GM18526 (cell line): Measurements from ENCODE around the gene ACAA1.

Experiments
- POLR2A ChIP-seq: IDR thresholded peaks from 3 replicates; pipeline ENCODE4 v1.6.1; 2011; ENCODE audit not compliant: insufficient read length; ENCODE audit errors: extremely low read depth

The ACAA1 gene, protein sequence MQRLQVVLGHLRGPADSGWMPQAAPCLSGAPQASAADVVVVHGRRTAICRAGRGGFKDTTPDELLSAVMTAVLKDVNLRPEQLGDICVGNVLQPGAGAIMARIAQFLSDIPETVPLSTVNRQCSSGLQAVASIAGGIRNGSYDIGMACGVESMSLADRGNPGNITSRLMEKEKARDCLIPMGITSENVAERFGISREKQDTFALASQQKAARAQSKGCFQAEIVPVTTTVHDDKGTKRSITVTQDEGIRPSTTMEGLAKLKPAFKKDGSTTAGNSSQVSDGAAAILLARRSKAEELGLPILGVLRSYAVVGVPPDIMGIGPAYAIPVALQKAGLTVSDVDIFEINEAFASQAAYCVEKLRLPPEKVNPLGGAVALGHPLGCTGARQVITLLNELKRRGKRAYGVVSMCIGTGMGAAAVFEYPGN

DNA sequence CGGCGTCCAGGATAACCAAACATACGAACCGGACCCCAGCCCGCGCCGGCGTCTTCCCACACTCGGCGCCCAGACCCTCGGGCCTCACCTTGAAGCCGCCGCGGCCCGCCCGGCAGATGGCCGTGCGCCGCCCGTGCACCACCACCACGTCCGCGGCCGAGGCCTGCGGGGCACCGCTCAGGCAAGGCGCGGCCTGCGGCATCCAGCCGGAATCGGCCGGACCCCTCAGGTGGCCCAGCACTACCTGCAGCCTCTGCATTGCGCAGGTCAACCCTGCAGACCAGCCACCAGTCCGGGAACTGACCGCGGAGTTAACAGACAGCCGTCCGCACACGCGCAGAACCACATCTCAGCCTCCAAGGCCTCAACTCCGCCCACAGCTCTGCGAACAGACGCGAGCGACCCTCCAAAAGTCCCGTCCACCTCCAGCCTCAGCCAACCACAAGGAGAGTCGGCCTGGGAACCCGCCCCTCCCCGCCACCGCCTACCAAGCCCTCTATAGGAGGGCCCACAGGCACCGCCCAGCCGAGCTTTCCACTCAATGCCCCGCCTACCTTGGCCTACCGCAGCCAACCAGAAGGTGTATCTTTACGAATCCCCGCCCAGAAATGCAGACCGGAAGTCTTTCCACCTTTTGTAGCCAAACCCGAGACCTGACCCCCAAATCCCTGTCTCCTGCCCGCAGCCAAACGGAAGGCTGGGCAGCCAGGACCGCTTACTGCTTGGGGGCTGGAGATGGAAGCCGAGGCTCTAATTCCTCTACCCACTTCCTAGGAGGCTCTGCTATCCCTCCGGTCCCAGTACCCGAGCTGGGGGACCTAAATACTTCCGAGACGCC lies at the start of gene ACAA1:
Gene ACAA1, minus strand, starts transcription at position 351 of the 838 bp plus-strand sequence. Its CDS starts 92 bp downstream, at position 259.
- TF ChIP-seq POLR2A = peak; percentile 81

DNA sequence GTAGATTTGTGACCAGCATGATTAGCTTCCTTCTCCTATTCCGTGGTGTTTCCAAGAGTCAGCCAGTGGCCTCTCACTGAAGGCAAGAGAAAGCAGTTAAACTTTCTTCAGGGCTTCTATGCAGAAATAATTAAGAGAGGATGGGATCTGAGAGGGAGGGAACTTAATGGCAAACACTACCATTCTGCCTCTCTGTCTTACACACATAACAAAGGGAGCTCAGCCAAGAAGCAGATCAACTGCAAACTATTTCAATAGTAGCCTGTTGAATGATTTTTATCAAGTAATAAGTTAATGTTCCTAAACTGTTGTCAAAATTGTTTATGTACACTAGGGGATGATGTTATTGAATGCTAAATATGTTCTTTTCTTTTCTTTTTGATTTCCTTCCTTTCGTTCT lies 40.3 kb upstream of the ACAA1 start:
- TF ChIP-seq POLR2A = no peak

DNA sequence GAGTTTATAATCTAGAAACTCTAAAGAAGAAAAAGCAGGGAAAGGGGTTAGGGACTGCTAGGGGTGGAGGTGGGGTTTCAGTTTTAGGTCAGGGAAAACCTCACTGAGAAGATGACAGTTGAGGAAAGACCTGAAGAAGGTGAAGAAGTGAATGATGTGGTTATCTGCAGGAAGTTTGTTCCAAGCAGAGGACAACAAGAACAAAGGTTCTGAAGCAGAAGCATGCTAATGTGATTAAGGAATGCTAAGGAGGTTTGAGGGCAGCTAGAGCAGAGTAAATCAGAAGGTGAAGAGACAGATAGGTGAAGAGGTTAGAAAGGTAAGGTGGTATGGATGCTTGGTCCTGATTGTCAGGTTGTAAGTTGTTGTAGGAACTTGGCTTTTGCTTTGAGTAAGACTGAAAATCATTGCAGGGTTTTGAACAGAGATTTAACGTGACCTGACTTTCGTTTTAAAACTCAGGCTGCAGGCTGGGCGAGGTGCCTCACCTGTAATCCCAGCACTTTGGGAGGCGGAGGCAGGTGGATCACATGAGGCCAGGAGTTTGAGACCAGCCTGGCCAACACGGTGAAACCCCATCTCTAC lies 37.0 kb upstream of the ACAA1 start:
- no peak for TF ChIP-seq POLR2A

DNA sequence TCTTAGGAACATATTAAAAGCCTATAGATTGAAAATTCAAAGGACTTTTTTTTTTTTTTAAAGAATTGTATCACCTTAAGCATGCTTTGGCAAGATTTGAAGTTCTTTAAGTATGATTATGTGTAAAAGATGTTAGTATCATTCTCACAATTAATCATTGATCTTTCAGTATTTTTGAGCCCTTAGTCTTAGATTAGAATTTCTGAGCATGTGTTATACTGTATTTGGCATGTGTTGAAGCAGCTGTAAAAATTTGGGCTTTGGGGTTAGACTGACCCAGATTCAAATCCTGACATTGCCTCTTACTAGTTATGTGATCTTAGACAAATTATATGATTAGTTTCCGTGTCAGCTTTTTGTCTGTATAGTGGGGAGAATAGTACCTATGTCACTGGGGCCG lies 34.7 kb upstream of the ACAA1 start:
- no peak for TF ChIP-seq POLR2A

DNA sequence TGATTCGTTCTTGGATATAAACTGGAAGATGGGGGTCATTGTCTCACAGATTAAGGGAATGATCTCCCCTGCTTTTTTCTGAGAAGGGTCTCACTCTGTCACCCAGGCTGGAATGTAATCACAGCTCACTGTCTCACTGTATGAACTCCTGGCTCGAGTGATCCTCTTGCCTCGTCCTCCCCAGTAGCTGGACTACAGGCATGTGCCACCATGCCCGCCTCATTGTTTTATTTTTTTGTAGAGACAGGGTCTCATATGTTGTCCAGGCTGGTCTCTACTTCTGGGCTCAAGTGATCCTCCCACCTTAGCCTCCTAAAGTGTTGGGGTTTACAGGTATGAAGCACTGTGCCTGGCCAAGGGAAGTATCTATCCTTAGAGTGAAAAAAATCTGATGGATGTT lies 33.8 kb upstream of the ACAA1 start:
- no peak for TF ChIP-seq POLR2A

DNA sequence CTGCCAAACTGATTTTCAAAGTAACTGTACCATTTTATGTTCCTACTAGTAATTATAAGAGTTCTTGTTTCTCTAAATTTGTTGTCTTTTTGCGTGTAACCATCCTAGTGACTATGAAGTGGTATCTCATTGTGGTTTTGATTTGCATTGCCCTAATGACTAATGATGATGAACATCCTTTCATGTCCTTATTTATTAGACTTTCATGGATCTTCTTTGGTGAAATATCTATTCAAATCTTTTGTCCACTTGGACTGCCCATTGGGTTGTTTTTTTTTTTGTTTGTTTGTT lies 32.0 kb upstream of the ACAA1 start:
- no peak for TF ChIP-seq POLR2A

DNA sequence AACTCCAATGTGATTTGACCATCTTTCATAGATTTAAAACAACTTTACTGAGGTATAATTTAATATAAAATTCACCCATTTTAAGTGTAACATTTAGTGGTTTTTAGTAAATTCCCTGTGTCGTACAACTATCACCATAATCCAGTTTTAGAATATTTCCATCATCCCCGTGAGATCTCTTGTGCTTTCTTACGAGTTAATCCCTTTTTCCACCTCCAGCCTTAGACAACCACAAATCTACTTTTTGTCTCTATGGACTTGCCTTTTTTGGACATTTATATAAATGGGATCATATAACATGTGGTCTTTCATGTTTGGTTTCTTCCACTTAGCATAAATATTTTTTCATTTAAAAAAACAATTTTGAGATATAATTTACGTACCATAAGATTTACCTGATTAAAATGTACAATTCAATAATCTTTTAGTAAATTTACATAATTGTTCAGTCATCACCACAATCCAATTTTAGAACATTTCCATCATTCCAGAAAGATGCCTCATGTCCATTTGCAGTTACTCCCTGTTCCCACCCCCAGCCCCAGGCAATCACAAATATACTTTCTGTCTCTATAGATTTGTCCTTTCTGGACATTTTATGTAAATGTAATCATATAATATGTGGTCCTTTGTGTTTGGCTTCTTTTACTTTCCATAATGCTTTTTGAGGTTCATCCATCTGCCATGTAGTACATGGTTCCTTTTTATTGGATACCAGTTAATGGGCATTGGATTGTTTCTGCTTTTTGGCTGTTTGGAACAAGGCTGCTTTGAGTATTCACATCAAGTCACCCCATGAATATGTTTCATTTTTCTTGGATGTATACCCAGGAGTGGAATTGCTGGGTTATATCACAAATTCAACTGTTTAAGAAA lies 31.5 kb upstream of the ACAA1 start:
- TF ChIP-seq POLR2A = no peak

DNA sequence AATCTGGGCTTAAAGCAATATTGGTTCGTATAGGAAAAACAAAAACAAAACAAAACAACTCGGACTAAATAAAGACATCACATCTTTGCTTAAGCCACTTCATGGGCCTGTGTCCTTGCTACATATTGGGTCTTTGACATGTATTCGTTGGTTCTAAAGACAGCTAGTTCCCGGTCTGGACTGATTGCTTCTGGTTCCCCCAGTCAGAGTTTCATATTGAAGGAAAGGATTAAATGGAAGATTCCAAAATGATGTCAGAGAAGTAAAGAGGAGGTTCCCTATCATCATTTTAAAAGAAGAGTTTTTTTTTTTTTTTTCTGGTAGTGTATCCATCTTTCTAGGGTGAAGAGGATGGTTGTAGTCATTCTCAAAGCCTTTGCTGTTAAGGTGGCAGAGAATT lies 30.7 kb upstream of the ACAA1 start:
- no peak for TF ChIP-seq POLR2A

DNA sequence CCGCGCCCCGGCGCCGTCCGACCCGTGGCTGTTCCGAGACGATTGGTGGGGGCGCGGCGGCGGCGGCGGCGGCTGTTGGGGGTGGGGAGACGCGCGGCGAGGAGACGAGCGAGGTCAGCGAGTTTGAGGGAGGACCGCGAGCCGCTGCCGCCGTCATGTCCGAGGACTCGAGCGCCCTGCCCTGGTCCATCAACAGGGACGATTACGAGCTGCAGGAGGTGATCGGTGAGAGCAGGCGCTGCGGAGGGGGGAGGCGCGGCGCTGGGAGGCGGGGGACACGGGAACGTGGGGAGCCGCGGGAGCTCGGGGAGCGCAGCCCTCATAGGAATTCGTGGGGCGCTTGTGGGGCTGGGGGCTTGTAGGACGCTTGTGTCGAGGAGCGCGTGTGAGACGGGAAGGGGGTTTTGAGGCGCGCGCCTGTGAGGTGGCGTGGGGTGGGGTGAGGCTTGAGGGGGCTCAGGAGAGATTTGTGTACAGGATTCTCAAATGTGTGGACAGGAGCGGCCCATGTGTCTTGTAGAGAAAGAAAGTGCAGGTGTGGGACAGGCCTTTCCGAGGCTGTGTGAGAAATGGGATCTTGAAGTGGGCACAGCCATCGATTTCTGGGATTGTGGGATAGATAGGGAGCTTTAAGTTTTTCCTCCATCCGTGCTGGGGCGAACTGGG lies 28.9 kb upstream of the ACAA1 start:
- no peak for TF ChIP-seq POLR2A

DNA sequence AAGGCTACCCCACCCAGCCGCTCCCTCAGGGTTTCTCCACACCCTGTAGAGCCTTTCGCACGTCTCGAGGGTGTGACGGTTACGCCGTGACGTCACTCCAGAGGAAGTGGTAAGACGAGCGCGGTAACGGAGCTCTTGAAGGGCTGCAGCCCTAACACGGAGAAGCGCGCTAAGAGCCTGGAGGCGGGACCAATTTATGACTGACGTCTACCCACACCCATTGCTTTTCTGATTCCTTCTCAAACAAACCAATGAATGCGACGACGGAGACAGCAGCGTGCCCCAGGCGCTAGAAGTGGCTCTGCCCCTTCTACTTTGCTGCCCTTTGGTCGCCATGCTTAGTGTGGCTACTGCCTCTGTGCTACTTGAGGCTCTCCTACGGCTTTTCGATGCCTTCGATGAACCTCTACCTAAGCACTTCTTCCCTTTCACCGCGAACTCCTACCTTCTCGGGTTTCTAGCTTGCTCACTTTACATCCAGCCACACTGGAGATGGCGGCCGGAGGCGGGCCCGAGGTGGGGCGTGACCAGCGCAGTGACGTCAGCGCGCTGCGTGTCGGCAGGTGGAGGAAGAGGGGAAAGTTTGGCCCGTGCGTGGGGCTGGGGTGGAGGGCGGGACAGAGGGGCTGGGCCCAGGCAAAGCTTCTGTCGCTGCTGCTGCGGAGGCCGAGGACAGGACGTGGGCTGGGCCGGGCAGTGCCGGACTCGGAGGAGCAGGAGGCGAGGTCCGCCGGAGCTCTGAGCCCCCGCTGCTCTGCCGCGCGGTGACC lies 28.2 kb upstream of the ACAA1 start, which contains the start of gene OXSR1:
Gene OXSR1, plus strand, starts transcription at position 586 of the 770 bp plus-strand sequence. CDS start 340 bp downstream, outside the sequence.
- TF ChIP-seq POLR2A = peak; percentile 87

DNA sequence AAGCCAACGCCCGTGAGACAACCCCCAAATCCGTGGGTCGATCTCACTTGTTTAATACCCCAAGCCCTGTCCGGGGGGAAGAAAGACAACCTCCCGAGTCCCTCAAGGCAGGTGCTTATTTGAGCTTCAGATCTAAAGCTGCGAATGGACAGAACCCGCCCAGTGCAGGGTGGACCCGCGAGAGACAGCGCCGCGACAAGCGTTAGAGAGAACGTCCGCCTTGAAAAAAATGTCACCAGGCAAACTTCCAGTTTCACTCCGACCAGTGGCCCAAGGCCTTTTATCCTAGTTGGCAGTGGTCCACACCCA lies 27.7 kb upstream of the ACAA1 start:
- no peak for TF ChIP-seq POLR2A

DNA sequence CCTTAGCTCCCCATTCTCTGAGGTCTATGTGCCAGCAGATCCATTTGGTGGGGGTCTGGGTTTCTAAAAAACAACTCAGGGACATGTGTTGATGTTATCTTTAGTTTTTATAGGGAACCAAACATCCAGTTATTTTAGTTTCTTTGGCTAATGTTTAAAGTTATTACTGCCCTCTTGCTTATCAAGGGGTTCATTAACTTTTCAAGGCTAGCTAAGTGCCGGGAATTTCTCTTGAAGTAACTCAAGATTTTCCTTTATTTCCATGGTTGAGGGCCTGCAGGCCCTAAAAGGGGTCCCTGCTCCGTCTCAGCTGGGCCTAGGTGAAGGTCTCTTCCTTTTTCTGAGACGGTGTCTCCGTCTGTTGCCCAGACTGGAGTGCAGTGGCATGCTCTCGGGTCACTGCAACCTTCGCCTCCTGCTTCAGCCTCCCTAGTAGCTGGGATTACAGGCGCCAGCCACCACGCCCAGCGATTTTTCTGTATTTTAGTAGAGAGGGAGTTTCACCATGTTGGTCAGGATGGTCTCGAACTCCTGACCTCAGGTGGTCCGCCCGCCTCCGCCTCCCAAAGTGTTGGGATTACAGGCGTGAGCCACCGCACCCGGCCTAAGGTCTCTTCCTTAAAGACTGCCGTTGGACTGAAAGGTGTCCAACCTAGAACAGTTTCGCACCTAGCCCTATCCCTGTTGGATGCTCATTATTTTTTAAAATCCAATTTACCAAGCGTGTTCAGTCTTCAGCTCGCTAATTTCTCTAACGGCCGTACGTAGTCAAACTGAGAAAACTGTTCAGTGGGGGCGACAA lies 27.1 kb upstream of the ACAA1 start:
- TF ChIP-seq POLR2A = no peak
